T-helper 17 cell (primary cell): ENCODE measurements around the gene MYO6. TPM values are rescaled to one million over a fixed set of nuclear protein-coding genes. Genes with fewer than 3 reads are reported as not detected.

Source experiments
- total RNA-seq, 4 donors: library from RNA in 2 of 4; stranded (reverse) in 2 of 4; gene quantifications; one replicate each; pipeline ENCODE4 v1.2.3 and lab custom pipeline; 2022 to 2026

MYO6 gene
- total RNA-seq, 2 donors from 2014 or later = 2.5 to 5.5 TPM

Other genes with a start within 250 kb of the MYO6 start
- 100 to 1,000 TPM in 1 of 2 donors, 10 to 100 TPM in 1; 95.3 to 103 TPM for gene SENP6, start 147.4 kb upstream of the MYO6 start, total RNA-seq